ENCODE results near the gene SCYL1.
"Not testable (repeated sequence)": the region's sequence is repeated elsewhere in the genome, so short reads cannot be mapped to it uniquely, and the experiment has no call there.

Gene SCYL1

DNA sequence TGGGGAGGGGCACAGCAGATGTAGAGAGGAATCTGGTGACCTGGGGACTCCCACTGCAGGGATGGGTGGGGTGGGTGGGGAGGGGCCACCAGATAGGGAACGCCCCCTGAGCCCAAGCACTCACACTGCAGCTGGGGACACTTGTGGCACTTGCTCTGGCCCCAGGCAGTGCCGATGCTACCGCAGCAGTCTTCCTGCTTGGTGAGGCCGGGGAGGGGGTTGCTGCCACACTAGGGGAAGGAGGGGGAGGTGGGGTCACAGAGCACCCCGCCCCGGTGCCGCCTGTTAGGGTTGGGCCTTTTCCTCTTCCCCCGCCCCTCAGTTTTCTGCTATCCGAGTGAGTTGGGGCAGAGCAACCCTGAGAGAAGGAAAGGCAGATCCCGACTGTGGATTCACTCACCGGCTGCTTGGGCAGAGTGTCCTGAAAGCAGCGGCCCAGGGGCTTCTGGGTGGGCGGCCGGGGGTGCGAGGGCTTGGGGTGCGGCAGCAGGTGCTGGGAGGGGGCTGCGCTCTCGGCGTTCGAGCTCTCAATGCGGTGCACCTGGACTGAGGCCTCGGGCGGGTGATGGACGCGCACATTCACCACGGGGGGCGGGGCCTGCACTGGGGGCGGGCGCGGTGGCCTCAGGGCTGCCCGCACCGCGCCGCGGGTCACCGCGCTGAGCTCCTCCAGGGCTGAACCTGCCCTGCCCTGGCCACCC, 28.6 kb downstream of the SCYL1 start:
- no peak for DNase-seq (ENCODE audit: low read depth)

GRCh38 chr11:65554057-65554818, 29.4 kb downstream of the SCYL1 start:
- no peak for DNase-seq (ENCODE audit: low read depth)

- DNase-seq (ENCODE audit: low read depth), result no peak
Measured at GRCh38 chr11:65554842-65555430, 30.1 kb downstream of the SCYL1 start.

DNA sequence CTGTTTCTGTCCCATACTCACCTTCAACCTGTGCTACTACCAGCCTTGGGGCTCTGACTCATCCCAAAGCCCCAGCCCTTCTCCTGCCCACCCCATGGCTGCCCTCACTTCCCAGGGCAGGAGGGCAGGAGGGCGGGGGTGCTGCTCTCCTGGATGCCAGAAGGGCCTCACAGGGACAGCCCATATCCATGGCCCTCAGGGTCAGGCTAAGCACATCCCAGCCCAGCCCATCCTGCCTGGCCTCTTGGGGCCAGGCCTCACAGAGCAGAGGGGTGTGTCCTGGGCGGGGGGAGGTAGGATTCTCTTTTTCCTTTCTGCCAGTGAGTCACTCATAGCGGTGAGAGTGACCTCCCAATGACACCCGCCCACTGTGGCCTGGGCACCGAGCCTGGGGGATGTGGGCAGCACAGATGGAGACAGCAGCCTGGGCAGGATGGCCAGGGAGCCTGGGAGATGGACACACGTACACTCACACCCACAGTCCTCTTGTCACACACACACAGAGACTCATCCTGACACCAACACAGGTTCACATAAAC, 30.9 kb downstream of the SCYL1 start:
- peak; percentile 87 for DNase-seq (ENCODE audit: low read depth)

- no peak for DNase-seq (ENCODE audit: low read depth)
Measured at GRCh38 chr11:65556470-65557279, 31.8 kb downstream of the SCYL1 start.

GRCh38 chr11:65557280-65558001, 32.6 kb downstream of the SCYL1 start:
- DNase-seq (ENCODE audit: low read depth), result no peak

DNA sequence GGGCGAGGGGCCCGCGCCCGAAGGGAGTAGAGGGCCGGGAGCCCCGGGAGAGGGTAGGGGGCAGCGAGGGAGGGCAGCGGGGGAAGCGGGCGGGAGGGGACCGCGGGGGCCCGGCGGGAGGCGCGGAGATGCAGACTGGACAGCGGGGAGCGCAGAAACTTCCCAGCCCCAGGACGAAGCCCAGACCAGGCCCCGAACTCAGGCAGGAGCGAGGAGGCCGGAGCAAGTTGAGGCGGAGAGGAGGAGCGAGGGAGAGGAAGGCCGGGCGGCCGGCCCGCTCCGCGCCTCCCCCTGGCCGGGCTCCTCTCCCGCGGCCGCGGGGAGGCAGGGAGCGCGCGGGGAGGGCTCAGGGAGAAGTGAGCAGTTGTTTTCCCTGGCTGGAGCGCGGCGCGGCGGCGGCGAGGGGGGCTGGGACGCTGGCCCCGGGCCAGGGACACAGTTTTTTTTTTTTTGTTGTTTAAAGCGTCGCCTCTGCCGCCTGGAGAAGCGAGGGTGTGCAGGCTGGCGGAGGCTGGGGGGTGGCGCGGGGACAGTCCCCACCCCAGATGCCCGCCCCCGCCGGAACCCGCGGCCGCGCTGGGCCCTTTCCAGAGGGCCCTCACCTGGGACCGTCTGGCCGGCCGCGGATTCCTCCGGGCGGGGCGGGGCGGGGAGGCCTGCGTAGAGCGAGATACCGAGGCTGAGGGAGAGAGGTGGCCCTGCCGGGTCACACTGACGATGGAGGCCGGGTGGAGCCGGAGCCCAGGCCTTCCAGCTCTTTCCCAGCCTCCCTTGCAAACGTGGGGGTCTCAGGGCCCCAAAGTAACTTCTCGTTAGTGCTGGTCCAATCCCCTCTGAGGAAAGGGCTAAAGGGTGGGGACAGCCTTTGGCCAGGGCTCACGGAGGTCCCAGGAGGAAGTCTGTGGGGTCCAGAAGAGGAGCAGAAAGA, 33.4 kb downstream of the SCYL1 start, which contains the start of gene LTBP3:
TSS of gene LTBP3 (minus strand) at position 358 of the 928 bp plus-strand sequence. CDS start 400 bp downstream, outside the sequence.
- DNase-seq (ENCODE audit: low read depth), result peak; percentile 82

DNA sequence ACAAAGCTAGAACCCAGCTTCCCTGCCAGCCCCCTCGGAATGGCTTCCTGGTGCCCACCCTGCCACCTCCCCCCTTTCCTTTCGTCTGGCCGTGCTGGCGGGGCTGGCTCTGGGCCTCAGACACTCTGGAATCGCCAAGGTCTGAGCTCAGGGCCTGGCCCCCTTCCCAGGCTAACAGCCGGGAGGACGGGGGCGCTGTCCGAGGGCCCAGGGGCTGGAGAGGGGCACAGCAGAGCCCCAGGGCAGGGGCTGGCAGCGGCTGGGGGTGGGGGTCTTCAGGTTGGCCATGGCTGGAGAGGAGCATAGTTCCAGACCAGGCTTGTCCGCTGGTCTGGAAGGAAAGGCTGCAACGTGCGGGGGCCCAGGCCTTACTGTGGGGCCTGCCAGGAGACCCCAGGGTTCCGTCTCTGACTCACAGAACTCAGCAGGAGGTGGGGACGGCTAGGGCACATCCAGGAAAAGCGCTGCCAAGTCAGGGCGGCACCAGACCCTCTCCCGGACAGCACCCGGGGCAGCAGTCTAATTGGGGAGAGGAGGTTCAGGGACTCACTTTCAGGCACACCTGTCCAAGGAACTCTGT, 34.1 kb downstream of the SCYL1 start:
- no peak for DNase-seq (ENCODE audit: low read depth)

DNA sequence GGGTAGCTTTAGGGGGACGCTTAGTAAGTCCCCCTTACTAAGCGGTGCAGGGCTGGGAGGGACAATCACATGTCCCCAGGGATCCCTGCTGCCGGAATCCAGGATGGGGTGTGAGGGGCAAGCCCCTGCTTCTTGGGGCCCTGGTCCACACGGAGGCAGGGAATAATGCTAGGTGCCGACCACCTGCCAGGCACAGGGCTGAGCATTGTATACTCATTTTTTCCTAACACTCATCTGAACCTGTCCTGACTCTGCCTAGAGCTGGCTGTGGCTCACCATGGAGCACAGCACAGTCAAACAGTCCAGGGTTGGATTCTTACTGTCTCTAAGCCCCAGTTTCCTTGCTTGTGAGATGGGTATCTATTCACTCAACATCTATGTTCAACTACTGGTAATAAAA, 34.7 kb downstream of the SCYL1 start:
- no peak for DNase-seq (ENCODE audit: low read depth)

- no peak for DNase-seq (ENCODE audit: low read depth)
Measured at GRCh38 chr11:65559951-65560537, 35.2 kb downstream of the SCYL1 start.

GRCh38 chr11:65560555-65561418, 35.9 kb downstream of the SCYL1 start:
- DNase-seq (ENCODE audit: low read depth), result no peak

- no peak for DNase-seq (ENCODE audit: low read depth)
Measured at GRCh38 chr11:65562020-65562419, 37.1 kb downstream of the SCYL1 start.

DNA sequence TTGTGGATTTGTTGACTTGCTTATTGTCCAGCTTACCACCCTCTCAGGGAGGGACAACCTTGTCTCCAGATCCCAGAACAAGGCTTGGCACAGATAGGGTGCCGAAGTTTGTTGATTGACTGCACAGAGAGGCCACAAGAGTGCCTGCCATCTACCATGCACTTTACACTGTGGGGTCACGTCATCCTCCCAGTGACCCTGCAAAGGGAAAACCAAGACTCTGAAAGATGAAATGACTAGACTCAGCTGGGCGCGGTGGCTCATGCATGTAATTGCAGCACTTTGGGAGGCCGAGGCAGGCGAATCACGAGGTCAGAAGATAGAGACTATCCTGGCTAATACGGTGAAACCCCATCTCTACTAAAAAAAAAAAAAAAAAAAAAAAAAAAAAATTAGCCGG, 37.9 kb downstream of the SCYL1 start:
- DNase-seq (ENCODE audit: low read depth), result no peak

GRCh38 chr11:65563601-65564000, 38.7 kb downstream of the SCYL1 start:
- DNase-seq (ENCODE audit: low read depth), result no peak

DNA sequence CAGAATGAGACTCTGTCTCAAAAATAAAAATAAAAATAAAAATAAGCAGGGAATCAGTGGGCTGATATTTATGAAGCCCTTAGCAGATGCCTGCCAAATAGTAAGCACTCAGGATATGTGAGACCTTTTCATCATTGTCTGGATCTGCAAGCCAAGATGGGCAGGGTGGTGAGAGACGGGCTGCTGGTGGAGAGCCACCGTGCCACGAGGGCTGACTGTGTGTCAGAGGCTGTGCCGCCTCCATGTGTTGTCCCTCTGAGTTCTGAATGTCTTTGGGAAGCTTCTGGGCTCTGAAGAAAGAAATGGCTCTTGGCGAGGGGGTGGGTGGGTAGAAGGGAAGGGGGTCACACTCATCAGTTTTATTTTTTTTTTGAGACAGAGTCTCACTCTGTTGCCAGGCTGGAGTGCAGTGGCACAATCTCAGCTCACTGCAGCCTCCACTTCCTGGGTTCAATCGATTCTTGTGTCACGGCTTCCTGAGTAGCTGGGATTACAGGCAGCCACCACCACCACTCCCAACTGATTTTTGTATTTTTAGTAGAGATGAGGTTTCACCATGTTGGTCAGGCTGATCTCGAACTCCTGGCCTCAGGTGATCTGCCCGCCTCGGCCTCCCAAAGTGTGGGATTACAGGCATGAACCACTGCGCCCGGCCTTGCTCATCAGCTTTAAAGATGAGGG, 40.1 kb downstream of the SCYL1 start:
- DNase-seq (ENCODE audit: low read depth), result not testable (repeated sequence)

DNA sequence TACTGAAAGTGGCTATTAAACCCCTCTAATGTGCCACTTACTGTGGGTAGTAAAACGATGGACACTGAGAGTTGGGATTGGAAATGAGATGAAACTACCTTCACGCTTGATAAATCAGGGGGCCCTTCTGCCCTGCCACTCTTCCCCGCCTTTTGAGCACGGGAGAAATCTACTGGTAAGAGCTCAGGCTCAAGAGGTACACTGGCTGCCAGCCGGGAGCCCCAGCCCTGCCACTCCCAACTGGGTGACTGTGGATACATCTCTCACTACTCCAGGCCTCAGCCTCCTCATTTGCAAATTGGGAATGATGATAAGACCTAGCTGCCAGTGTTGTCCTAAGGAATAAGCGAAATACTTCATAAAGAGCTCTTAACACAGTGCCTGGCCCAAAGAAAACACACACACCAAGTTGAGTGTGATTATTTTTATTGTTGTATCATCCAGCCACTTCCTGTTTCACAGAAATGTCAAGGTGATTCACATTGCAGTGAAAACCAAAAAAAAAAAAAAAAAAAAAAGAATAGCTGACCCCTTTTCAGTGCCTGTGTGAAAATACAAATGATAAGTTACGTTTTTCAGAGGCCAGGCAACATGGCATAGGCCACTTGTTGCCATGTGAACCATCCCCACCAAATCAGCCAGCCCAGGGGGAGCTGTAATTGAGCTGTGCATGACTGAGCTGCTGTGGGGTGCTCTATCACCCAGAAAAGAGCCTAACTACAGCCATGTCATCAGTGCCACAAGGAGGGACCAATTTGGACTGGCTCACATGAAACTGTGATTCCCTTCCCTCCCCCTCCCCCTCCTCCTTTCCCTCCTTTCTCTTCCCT, 41.0 kb downstream of the SCYL1 start:
- DNase-seq (ENCODE audit: low read depth), result no peak
